Kasumi-1 (cell line): ENCODE results near the gene CKS2.
A peak's percentile ranks its signal among the peaks of the same experiment; 100 is the strongest.
"Not testable (repeated sequence)": the region's sequence is repeated elsewhere in the genome, so short reads cannot be mapped to it uniquely, and the experiment has no call there.

Experiments
- DNase-seq, 2 experiments: peaks; one replicate each; lab custom pipeline; 2025; lab: John Stamatoyannopoulos, UW

Gene CKS2

DNA sequence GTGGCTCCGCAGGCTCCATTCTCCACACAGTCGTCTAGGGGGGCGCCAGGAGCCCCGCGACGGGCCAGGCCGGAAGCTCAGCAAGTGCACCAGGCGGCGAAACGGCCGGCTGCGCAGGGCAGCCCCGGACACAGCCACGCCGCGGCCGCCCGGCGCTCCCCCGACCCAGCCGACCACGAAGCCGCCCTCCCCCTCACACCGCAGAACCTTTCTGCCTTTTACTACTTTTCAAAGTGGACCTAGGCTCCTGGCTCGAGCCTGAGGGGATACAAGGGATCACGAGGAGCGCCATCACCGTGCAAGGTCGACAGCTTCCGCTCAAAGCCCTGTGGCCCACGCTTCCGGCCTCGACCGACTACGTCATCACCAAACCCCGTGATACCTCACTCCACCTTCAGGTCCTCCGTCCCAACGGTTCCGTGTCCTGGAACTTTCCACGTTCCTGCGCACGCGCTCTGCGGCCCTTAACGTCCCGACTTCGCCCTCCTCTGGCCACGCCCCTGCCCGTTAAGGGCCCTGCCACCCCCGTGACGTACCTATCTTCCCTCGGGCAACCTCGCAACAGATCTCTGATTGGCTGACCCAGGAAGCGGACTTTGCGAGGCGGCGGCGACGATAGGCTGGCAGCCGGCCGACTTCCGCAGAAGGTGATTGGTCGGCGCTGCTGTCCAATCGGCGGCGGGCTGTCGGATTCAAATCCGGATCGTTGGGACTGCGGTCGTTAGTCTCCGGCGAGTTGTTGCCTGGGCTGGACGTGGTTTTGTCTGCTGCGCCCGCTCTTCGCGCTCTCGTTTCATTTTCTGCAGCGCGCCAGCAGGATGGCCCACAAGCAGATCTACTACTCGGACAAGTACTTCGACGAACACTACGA, at the start of gene CKS2:
TSS of gene CKS2 (plus strand) at position 721 of the 871 bp plus-strand sequence. CDS start at position 819, 98 bp downstream.
- DNase-seq: peak; percentile 99 to 100

DNA sequence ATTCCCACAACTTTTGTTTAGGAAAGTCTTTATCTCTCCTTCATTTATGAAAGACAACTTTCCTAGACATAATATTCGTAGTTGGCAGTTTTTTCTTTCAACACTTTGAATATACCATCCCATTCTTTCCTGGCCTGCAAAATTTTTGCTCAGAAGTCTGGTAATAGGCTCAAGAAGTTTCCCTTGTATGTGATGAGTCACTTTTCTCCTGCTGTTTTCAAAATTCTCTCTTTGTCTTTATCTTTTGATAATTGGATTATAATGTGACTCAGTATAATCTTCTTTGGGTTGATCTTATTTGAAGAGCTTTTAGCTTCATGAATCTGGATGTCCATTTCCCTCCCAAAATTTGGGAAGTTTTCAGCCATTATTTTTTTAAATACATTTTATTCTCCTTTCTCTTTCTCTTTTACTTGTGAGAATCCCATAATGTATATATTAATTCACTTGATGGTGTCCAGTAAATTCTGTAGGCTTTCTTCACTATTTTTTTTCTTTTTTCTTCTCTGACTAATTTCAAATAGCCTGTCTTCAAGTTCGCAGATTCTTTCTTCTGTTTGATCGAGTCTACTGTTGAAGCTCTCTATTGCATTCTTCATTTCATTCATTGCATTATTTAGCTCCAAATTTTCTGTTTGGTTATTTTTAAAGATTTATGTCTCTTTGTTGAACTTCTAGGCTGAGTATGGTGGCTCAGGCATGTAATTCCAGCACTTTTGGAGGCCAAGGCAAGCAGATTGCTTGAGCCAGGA, 37.3 kb upstream of the CKS2 start:
- DNase-seq: no peak

DNA sequence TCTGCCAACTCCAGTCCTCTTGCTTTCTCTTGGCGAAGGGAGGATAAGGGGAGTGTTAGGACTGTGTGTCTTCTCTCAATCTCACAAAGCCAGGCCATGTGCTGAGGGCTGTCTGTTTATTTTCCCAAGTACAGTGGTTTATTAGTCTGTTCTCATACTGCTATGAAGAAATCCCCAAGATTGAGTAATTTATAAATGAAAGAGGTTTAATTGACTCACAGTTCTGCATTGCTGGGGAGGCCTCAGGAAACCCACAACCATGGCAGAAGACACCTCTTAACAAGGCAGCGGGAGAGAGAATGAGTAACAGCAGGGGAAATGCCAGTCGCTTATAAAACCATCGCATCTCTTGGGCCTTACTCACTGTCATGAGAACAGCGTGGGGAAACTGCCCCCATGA, 36.2 kb upstream of the CKS2 start:
- DNase-seq: no peak

DNA sequence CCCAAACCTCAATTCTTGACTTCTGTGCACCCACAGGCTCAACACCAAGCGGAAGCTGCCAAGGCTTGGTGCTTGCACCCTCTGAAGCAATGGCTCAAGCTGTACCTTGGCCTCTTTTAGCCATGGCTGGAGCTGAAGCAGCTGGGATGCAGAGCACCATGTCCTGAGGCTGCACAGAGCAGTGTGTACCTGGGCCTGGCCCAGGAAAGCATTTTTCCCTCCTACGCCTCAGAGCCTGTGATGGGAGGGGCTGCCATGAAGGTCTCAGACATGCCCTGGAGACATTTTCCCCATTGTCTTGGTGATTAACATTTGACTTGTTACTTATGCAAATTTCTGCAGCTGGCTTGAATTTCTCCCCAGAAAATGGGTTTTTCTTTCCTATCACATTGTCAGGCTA, 35.0 kb upstream of the CKS2 start:
- not testable (repeated sequence) for DNase-seq

DNA sequence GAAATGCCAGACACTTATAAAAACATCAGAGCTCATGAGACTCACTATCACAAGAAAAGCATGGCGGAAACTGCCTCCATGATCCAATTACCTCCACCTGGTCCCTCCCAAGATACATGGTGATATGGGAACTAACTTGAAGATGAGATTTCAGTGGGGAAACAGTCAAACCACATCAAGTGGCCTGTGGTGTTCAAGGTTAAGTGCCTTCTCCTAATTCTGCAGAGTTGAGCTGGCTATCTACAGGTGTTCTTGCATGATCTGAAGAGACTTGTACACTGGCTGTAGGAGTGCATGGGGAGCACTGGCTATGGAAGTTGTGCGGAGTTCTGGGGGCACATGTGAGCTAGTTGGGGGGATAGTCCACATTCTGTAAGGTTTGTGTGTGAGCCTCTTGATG, 34.0 kb upstream of the CKS2 start:
- no peak for DNase-seq

DNA sequence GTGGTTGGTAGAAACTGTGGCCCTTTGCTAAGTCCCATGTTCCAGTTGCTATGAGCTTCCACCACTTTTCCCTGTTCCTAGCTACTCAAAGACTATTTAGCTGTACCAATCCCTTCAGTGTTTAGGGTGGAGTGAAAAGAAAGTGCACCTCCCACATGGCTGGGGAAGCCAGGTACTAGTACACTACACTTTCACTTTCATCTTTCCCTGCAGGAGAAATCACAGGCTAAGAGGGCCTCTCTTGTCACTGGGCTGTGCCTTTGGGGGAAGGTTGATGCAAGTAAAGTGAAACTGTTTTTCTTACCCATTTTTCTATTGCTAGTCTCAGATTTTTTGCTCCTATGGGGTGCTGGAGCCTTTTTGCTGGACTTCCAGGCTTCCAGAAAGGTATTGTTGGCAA, 33.5 kb upstream of the CKS2 start:
- no peak for DNase-seq

DNA sequence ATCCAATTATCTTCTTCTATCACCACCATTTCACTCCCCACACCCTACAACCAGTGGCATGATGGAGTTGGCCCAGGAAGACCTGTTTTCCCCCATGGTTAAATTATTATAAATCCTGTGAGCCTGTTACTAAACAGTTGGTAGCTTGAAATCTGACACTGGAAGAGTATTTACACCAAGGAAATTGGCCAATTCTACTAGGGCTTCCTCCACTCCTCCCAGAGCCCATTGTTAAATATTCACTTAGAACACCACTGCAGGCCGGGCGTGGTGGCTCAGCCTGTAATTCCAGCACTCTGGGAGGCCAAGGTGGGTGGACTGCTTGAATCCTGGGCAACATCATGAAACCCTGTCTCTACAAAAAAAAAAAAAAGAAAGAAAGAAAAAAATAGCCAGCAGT, 32.4 kb upstream of the CKS2 start:
- DNase-seq: peak in 1 of 2 experiments; percentile 4

DNA sequence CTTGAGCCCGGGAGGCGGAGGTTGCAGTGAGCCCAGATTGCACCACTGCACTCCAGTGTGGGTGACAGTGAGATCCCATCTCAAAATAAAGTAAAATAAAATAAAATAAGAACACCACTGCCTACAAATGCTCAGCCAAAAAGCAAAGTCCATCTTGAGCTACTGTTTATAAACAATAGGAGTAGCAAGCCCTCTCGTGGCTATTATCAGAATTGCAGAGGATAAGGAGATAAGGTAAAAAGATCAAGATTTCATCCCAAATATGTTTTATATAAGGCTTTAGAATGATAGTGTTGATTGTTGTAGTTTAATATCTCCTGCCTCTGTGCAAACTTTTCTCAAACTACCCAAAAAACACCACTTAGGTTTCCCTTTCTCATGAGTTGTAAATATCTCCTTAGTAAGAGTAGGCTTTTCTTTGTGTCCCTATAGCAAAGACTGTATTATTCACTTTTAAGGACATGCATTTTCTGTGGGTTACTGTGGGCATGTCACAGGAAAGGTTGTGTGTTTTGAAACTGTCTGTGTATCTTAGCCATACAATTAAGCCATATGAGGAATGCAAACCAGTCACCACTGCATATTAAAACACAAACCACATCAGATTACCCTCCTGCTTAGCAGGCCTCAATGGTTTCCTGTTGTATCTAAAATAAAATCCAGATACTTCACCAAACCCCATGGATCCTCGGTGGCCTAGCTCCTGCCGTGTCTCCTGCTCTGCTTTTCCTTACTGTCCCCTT, 31.8 kb upstream of the CKS2 start:
- peak; percentile 68 to 79 for DNase-seq

DNA sequence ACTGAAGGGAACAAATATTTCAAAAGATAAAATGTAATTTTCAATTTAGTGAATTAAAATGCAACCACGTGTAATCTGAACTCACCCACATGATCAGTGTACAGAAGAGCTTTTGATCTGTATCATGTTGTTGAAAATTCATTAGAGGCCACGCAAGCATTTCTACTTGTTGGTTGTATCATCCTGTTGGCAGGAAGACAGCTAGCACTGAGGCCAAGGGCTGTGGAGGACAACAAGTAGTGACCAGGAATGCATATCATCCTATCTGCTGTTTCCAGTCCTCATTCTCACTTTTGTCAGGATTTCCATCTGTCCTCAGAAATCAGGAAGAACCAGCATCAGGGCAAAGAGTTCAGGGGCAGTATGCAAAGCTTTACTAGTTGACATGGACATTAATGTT, 29.9 kb upstream of the CKS2 start:
- DNase-seq: no peak

DNA sequence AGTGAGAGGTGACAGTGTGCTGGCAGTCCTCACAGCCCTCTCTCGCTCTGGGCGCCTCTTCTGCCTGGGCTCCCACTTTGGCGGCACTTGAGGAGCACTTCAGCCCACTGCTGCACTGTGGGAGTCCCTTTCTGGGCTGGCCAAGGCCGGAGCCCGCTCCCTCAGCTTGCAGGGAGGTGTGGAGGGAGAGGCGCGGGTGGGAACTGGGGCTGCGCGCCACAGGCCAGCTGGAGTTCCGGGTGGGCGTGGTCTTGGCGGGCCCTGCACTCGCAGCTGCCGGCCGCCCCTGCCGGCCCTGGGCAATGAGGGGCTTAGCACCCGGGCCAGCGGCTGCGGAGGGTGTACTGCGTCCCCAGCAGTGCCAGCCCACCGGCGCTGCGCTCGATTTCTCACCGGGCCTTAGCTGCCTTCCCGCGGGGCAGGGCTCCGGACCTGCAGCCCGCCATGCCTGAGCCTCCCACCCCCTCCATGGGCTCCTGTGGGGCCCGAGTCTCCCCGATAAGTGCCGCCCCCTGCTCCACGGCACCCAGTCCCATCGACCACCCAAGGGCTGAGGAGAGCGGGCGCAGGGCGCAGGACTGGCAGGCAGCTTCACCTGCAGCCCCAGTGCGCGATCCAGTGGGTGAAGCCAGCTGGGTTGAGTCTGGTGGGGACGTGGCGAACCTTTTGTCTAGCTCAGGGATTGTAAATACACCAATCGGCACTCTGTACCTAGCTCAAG, 28.6 kb upstream of the CKS2 start:
- DNase-seq: not testable (repeated sequence)

DNA sequence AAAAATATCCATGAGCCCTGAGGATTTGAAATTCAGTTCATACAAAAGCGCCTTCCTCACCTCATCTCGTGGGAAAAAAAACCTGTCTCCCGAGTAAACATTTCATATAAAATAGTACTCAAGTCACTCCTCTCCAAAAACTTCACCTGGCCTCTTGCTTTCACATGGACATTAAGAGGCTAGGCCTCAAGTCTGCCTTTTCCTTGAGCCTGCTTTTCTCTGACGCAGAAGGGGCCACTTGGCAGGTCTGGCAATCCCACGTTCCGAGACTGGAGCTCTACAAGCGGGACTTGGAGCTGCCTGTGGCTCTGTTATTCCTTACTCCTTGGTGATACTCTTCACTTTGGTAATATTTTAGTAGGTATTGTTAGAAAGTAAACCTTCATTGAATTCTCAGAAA, 26.9 kb upstream of the CKS2 start:
- no peak for DNase-seq

DNA sequence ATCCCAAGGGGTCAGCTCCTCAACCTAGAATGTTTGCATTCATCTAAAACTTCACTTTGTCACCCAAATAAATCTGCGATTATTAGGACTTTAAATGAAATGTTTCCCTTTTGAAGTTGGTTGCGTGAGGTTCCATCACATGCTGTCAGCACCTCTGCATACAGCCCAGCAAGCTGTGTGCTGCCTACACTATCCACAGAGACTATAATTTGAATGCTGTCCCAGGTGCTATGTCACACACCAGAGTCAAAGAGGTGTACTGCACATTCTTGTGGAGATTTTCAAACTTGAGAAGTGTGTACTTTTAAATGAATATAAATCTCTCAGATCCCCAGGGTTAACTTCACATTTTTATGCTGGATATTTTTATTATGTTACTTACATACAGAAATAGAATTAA, 19.3 kb upstream of the CKS2 start:
- DNase-seq: no peak

DNA sequence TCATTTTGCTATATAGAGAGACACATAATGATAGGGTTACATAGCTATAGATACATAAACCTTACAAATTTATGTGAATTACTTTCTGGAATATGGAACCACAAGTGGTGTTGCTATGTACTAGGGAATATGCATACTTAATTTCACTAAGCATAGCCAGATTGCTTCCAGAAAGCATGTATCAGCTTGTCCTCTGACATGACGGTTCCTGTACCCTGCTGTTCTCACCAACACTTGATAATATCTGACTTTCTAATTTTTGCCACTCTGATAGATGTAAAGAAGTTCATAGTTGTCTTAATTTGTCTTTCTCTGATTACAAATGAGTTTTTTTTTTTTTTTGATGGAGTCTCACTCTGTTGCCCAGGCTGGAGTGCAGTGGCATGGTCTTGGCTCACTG, 18.0 kb upstream of the CKS2 start:
- no peak for DNase-seq

DNA sequence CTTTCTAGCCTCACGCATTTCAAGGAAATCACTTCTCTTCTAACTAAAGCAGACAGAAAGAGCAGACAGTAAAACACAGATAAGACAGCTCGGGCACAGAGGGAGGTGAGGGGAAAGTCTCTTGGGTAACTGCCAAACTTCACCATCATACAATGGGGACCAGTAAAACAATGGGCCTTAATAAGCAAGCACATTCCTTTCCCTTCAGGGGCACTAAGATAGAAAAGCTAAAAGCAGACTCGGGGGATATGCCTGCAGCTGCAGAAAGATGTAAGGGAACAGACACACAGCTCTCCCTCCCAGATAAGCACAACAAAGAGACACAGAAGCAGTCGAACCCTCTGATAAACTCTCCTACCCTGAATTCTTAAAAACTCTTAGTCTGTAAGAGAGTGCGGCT, 15.6 kb upstream of the CKS2 start:
- no peak for DNase-seq

DNA sequence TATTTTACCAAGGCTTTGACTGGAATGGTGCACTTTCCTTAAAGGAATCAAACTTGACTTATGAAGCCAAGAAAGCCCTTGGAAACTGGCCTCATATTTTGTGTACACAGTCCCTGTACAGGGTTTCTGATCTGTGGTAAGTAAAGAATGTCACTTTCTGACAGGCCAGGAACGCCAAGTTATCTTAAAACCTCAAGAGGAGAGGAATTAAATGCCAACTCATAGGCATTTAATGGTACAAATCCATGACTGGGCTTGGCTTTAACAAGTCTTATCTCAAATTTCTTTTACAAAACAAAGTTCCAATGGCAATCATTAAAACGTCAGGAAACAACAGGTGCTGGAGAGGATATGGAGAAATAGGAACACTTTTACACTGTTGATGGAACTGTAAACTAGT, 9.0 kb upstream of the CKS2 start:
- not testable (repeated sequence) for DNase-seq

DNA sequence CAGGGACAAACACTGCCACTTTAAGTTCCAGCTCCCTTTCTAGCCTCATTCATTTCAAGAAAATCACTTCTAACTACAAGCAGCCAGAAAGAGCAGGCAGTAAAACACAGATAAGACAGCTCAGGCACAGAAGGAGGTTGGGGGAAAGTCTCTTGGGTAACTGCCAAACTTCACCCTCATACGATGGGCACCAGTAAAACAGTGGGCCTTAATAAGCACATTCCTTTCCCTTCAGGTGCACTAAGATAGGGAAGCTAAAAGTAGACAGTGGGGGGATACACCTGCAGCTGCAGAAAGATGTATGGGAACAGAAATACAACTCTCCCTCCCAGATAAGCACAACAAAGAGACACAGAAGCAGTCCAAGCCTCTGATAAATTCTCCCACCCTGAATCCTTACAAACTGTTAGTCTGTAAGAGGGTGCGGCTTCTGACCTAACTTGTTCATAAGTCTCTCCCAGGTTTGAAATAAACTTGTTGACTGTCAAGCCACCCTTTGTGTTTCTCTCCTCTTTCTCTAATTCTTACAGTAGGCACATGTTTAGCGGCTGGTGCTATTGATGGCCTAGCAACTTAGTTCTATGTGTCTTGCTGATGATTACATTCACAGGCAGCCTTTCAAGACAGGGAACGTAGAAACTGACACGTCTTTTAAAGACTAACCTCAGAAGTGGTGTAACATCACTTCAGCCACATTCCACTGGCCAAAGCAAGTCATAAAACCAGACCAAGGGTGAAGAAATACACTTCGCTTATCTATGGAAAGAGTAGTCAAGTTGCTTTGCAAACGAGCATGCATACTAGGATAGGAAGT, 6.8 kb upstream of the CKS2 start:
- DNase-seq: no peak

DNA sequence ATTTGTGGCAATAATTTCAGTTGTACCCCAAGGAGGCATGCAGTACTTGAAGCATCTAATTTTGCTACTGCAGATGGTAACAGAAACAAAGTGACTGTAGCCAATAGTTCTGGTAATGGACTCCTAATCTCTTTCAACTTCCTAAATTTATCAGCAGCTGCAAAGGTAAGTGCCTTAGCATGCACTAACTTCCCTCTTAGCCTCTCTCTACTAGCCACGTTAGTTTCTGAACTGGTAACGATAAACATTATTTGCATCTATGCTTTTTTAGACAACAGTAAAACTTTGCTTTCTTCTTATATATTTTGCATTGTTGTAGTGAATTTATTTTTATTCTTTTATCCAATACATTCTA, 6.2 kb upstream of the CKS2 start:
- peak; percentile 17 to 28 for DNase-seq

DNA sequence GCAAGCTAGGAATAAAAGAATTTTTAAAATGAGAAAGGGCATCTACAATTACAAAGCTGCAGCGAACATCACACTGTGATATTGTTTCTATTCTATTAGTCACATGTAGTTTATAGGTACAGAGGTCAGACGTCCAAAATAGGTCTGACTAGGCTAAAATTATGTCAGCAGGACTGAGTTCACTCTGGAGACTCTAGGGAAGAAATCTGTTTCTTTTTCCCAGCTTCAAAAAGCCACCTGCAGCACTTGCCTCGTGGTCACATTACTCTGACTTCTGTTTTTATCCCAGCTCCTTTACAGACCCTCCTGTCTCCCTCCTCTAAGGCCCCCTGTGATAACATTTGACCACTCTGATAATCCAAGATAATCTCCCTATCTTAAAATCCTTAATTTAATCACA, 5.1 kb upstream of the CKS2 start:
- no peak for DNase-seq

DNA sequence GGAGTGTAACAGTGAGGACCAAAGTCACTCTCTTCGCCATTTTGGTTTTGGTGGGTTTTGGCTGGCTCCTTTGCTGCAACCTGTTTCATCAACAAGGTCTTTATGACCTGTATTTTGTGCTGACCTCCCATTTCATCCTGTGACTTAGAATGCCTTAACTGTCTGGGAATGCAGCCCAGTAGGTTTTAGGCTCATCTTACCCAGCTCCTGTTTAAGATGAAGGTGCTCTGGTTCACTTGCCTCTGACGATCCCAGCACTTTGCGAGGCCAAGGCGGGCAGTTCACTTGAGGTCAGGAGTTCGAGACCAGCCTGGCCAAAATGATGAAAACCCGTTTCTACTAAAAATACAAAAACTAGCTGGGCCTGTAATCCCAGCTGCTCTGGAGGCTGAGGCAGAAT, 1.8 kb upstream of the CKS2 start:
- no peak for DNase-seq

DNA sequence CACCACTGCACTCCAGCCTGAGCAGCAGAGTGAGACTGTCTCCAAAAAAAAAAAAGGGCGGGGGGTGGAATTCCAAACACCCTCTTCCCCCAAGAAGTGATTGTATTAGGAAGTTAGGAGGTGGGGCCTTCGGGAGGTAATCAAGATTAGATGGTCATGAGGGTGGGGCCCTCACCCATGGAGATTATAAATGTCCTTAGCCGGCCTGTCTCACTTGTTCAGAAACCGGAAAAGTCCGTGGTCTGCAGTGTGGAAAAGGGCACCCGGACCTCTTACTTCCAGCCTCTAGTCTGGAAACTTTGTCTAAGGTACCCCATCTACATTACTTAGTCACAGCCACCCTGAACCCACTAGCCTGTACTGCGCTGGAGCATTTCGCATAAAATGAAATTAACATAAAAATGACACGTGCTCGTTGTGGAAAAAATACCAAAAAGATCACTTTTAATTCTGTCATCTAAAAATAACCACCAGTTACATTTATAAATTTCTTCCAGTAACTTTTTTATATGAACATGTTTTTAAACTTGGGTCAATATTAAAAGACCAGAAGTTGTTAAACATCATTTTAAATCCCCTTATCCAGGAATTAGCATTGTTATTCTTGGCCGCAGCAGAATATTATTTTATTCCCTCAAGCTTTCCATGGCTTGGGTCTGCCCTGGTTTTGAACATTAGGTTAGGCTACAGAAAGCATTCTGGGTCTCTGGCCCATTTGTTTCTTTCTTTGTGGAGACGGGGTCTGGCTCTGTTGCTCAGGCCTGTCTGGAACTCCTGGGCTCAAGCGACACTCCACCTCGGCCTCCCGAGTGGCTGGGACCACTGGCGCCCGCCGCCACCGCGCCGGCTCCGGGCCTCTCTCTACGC, 1.2 kb upstream of the CKS2 start:
- peak in 1 of 2 experiments; percentile 6 for DNase-seq
